ENCODE results near the gene AKR1B15. TPM values are rescaled to one million over a fixed set of nuclear protein-coding genes. Genes with fewer than 3 reads are reported as not detected.
"Not testable (repeated sequence)": the region's sequence is repeated elsewhere in the genome, so short reads cannot be mapped to it uniquely, and the experiment has no call there.

Gene AKR1B15
- total RNA-seq, 1 donor from 2014 or later, result not detected

DNA sequence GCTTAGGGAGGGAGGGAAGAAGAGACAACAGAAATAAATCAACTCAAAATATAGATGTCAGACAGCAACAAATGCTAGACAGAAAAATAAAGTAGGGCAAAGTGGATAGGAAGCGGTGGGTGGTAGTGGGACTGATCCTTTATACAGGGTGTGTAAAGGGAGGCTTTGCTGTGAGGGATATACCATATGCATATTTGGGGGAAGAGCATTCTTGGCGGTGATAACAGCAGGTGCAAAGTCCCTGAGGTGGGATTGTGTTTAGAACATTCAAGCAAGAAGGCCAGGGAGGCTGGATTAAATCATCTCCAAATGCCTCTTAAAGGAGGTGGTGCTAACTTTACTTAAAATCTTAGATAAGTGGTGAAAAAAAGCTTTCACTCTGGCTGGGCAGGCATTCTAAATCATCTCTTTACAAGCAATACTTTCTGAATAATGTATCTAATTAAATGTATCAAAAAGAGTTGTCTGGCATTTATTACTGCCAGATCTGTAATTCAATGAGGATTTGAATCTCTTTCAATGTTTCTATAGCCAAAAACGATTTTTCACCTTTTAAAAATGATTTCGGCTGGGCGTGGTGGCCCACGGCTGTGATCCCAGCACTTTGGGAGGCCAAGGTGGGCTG lies 9.4 kb upstream of the AKR1B15 start:
- Histone ChIP-seq H2AFZ (replicated peaks) (no peak overlapping the region), H3K9ac (no peak overlapping the region), H3K36me3 (no peaks in the 10 kb centered on the region), H3K4me1 (no peaks in the 10 kb centered on the region), H3K9me3 (ENCODE audit: low read depth) (no peaks in the 10 kb centered on the region), H4K20me1 (ENCODE audit: low read depth) (no peaks in the 10 kb centered on the region), H3K27me3 (no peaks in the 10 kb centered on the region), H3F3A (ENCODE audit: low read depth) (no peaks in the 10 kb centered on the region), H3K4me3 (no peak overlapping the region), H3K79me2 (ENCODE audit: low read depth) (no peaks in the 10 kb centered on the region), H3K4me2 (no peak overlapping the region), H3K27ac (no peak overlapping the region)
- H3K4me1 Mint-ChIP-seq, result no peaks in the 10 kb centered on the region
- no peaks in the 10 kb centered on the region for H3K27me3 Mint-ChIP-seq (ENCODE audit: insufficient read depth, low read depth)
- H3K9me3 Mint-ChIP-seq, result no peaks in the 10 kb centered on the region
- H3K4me3 Mint-ChIP-seq, result no peak overlapping the region
- TF ChIP-seq EZH2phosphoT487 (IDR thresholded peaks at IDR 0.05), result no peak
- TF ChIP-seq CTCF (IDR thresholded peaks at IDR 0.05), result no peak
- TF ChIP-seq EZH2 (IDR thresholded peaks at IDR 0.05), result no peak
- no peaks in the 10 kb centered on the region for H3K36me3 Mint-ChIP-seq
- no peak overlapping the region for H3K27ac Mint-ChIP-seq
- DNase-seq (ENCODE audit: low spot score), result no peak

DNA sequence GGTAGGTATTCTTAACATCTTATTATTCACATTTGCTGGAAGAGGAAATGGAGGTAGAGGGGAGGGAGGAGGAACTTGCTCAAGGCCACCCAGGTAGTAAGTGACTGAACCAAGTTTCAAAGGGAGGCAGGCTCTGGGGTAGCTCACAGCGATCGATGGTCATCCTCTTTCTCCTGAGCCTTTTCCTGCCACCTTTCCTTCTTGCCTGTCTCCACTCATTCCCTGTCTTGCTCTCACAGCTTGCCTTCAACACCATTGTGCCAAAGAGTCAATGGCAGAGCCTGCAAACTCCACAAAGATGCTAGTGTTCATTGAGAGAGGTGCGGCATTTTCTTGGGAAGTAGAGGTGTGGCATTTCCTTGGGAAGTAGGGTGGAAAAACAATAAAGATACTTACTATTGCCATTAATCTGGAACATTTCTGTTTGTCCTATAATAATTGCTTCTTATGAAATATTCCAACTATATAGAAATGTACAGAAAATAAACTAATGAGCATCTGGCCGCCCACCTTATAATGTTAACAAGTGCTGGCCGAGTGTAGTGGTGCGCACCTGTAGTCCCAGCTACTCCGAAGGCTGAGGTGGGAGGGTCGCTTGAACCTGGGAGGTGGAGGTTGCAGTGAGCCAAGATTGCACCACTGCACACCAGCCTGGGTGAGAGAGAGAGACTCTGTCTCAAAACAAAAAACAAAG lies 7.3 kb upstream of the AKR1B15 start:
- not testable (repeated sequence) for H3K27ac Mint-ChIP-seq; H3K4me2 ChIP-seq; H3F3A ChIP-seq (ENCODE audit: low read depth); H3K4me3 ChIP-seq; H3K9me3 Mint-ChIP-seq; H3K27ac ChIP-seq; H3K36me3 Mint-ChIP-seq; H3K4me1 ChIP-seq; H2AFZ ChIP-seq (replicated peaks); H3K9me3 ChIP-seq (ENCODE audit: low read depth); H4K20me1 ChIP-seq (ENCODE audit: low read depth); DNase-seq (ENCODE audit: low spot score); H3K27me3 Mint-ChIP-seq (ENCODE audit: insufficient read depth, low read depth); H3K36me3 ChIP-seq; H3K4me1 Mint-ChIP-seq; H3K4me3 Mint-ChIP-seq; H3K27me3 ChIP-seq; H3K79me2 ChIP-seq (ENCODE audit: low read depth); H3K9ac ChIP-seq

DNA sequence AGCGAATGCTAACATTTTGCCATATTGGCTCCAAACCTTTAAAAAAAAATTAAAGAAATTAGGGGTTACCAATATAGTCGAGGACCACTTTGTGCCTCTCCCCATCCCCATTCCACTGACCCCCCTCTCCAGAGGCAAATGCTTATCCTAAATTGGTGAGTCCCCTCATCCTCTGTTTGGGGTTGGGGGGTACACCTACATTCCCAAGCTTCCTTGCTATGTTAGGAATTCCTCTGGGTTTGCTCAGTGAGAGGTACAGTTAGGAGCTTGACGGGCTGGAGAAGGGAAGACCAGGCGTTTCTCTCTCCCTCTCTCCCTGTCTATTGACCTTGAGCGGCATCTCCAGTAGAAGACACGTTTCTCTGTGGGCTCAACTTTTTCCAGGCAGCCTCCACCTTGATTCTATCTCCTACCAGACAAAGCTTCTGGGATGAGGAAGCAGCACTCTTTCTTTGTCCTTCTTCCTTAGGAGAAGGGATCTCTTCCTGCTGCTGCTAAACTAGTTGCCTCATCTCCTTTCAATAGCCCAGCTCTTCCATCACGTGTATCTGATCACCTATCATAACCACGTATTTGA lies 6.6 kb upstream of the AKR1B15 start:
- no peak overlapping the region for H3K27ac ChIP-seq
- no peaks in the 10 kb centered on the region for H3K36me3 Mint-ChIP-seq
- H3K4me2 ChIP-seq, result no peak overlapping the region
- H3K36me3 ChIP-seq, result no peaks in the 10 kb centered on the region
- H3K9me3 Mint-ChIP-seq, result no peaks in the 10 kb centered on the region
- no peak for TF ChIP-seq EZH2phosphoT487 (IDR thresholded peaks at IDR 0.05)
- TF ChIP-seq EZH2 (IDR thresholded peaks at IDR 0.05), result no peak
- TF ChIP-seq CTCF (IDR thresholded peaks at IDR 0.05), result no peak
- no peaks in the 10 kb centered on the region for H3K9me3 ChIP-seq (ENCODE audit: low read depth)
- peaks cover 10% of the 10 kb centered on the region for H3F3A ChIP-seq (ENCODE audit: low read depth)
- H3K27me3 Mint-ChIP-seq (ENCODE audit: insufficient read depth, low read depth), result peaks cover 4% of the 10 kb centered on the region
- peaks cover 14% of the 10 kb centered on the region for H3K4me1 Mint-ChIP-seq
- H4K20me1 ChIP-seq (ENCODE audit: low read depth), result no peaks in the 10 kb centered on the region
- H3K4me1 ChIP-seq, result peaks cover 8% of the 10 kb centered on the region
- no peak overlapping the region for H3K4me3 Mint-ChIP-seq
- H3K27ac Mint-ChIP-seq, result no peak overlapping the region
- H3K27me3 ChIP-seq, result no peaks in the 10 kb centered on the region
- DNase-seq (ENCODE audit: low spot score), result no peak
- H3K4me3 ChIP-seq, result no peak overlapping the region
- no peak overlapping the region for H2AFZ ChIP-seq (replicated peaks)
- no peak overlapping the region for H3K9ac ChIP-seq
- no peaks in the 10 kb centered on the region for H3K79me2 ChIP-seq (ENCODE audit: low read depth)

GRCh38 chr7:134545380-134545779 lies 3.5 kb upstream of the AKR1B15 start:
- Mint-ChIP-seq H3K27me3 (ENCODE audit: insufficient read depth, low read depth) (peaks cover 9% of the 10 kb centered on the region), H3K36me3 (no peaks in the 10 kb centered on the region), H3K27ac (no peak overlapping the region), H3K4me1 (peaks cover 26% of the 10 kb centered on the region), H3K4me3 (no peak overlapping the region), H3K9me3 (no peaks in the 10 kb centered on the region)
- Histone ChIP-seq H3K4me3 (no peak overlapping the region), H3K9me3 (ENCODE audit: low read depth) (no peaks in the 10 kb centered on the region), H3K79me2 (ENCODE audit: low read depth) (no peaks in the 10 kb centered on the region), H2AFZ (replicated peaks) (no peak overlapping the region), H3K9ac (no peak overlapping the region), H3K36me3 (no peaks in the 10 kb centered on the region), H3F3A (ENCODE audit: low read depth) (peaks cover 14% of the 10 kb centered on the region), H3K27me3 (no peaks in the 10 kb centered on the region), H4K20me1 (ENCODE audit: low read depth) (no peaks in the 10 kb centered on the region), H3K4me1 (peaks cover 16% of the 10 kb centered on the region), H3K4me2 (no peak overlapping the region), H3K27ac (no peak overlapping the region)
- no peak for DNase-seq (ENCODE audit: low spot score)
- TF ChIP-seq EZH2phosphoT487 (IDR thresholded peaks at IDR 0.05), result no peak

All from neural progenitor cell (in vitro differentiated cells).